ENCODE results near the gene PROKR2. TPM values are rescaled to one million over a fixed set of nuclear protein-coding genes. Genes with fewer than 3 reads are reported as not detected.

Gene PROKR2
- total RNA-seq, 2 experiments from 2014 or later = not detected

DNA sequence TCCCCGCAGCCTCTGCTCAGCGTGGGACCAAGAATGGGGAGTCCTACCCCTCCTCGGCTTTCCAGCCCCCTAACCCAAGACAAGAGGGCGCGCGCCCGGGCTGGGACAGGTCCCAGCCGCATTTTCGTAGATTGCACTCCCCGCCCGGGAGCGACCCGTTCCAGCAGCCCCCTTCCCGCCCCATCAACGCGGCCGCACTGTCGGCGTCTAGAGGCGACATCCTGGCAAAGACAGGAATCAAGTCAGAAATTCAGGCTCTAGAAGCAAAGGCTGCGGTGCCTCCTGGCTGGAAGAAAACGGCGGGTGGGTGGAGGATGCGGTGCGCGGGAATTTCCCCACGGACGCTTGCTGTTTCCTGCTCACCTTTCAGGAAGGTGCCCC is 957 bp downstream of the PROKR2 start:
- H3K27ac Mint-ChIP-seq = no peak overlapping the region
- H3K4me1 Mint-ChIP-seq = peaks cover 4% of the 10 kb centered on the region
- no peak for DNase-seq
- no peaks in the 10 kb centered on the region for H3K36me3 Mint-ChIP-seq
- H3K27me3 Mint-ChIP-seq = peaks cover 72% of the 10 kb centered on the region
- no peaks in the 10 kb centered on the region for H3K9me3 Mint-ChIP-seq
- no peak overlapping the region for H3K4me3 Mint-ChIP-seq

DNA sequence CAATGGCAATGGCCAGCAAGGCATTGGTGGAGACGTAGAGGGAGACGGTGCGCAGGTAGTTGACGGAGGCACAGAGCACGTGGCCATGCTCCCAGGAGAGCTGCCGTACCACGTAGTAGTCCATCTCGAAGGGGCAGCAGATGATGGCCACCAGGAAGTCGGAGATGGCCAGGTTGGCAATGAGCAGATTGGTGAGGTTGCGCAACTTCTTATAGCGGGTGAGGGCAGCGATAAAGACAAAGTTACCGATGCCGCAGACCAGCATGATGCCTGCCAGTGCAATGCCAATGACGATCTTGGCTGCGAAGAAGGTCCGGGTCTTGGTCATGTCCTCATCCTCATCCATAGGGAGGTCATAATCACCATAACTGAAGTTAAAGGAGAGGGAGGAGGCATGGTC is 2.8 kb downstream of the PROKR2 start:
- H3K36me3 Mint-ChIP-seq = no peaks in the 10 kb centered on the region
- peaks cover 70% of the 10 kb centered on the region for H3K27me3 Mint-ChIP-seq
- peaks cover 12% of the 10 kb centered on the region for H3K9me3 Mint-ChIP-seq
- no peak overlapping the region for H3K27ac Mint-ChIP-seq
- H3K4me3 Mint-ChIP-seq = no peak overlapping the region
- DNase-seq = no peak
- H3K4me1 Mint-ChIP-seq = peaks cover 4% of the 10 kb centered on the region

DNA sequence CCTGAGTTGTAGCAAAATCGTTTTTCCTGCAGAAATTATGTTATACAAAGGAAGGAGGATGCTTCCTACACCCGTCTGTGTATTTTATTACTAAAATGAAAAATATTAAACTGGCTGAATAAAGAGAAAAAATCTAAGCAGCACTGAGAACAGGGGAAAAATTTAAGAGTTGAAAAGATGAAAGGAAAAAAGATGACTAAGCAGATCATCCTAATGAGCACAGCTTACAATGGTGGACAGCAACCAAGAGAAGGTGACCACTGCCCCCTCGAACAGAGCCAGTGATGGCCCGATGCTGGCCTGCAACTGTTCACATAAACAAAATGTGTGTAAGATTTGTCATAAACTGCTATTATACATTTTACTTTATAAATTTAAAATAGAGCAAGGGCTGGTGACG is 4.2 kb downstream of the PROKR2 start:
- no peak overlapping the region for H3K27ac Mint-ChIP-seq
- peaks cover 4% of the 10 kb centered on the region for H3K4me1 Mint-ChIP-seq
- no peak for DNase-seq
- H3K36me3 Mint-ChIP-seq = no peaks in the 10 kb centered on the region
- H3K27me3 Mint-ChIP-seq = peaks cover 56% of the 10 kb centered on the region
- no peak overlapping the region for H3K4me3 Mint-ChIP-seq
- H3K9me3 Mint-ChIP-seq = peaks cover 21% of the 10 kb centered on the region

DNA sequence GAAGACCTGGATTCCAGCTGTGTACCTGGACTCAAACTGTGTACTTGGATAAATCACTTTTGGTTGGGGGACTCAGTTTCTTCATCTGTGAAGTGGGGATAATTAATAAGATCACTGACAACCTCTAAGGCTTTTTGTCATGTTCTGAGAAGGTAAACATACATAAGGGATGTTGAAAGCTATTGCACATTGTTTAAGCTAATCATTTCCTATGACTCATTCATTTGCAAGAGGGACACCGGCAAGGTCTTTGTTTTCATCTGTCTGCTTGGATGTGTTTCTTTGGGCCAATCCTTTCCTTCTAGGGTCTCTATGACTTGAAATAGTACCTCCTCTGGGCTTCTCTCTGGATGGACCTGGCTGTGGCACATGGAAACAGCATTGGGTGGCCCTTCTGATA is 6.8 kb downstream of the PROKR2 start:
- Mint-ChIP-seq H3K36me3 (no peaks in the 10 kb centered on the region), H3K4me3 (no peak overlapping the region), H3K27ac (no peak overlapping the region), H3K4me1 (no peaks in the 10 kb centered on the region), H3K9me3 (peaks cover 29% of the 10 kb centered on the region), H3K27me3 (peaks cover 34% of the 10 kb centered on the region)
- no peak for DNase-seq

DNA sequence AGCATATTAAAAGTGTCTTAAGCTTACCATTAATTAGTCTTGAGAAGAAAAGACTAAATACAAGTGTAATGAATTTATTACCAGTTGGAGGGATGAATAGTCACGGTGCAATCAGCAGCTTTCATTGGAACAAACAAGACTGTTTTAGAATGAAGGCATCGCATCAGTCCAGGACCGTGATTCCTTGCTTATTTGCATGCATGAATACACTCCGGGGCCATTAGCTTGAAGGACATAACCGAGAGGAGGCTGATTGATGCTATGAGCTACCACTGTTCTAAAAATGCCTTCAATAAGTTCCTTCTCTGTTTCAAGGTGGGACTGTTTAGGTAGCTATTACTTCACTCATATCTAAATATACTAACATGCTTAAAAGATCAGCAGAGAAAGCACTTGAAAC is 17.9 kb downstream of the PROKR2 start:
- DNase-seq = no peak
- Mint-ChIP-seq H3K27me3 (peaks cover 46% of the 10 kb centered on the region), H3K4me3 (no peak overlapping the region), H3K9me3 (no peaks in the 10 kb centered on the region), H3K36me3 (no peaks in the 10 kb centered on the region), H3K4me1 (peaks cover 10% of the 10 kb centered on the region), H3K27ac (no peak overlapping the region)

- Mint-ChIP-seq H3K27ac (no peak overlapping the region), H3K4me1 (peaks cover 10% of the 10 kb centered on the region), H3K9me3 (no peaks in the 10 kb centered on the region), H3K27me3 (peaks cover 42% of the 10 kb centered on the region), H3K36me3 (no peaks in the 10 kb centered on the region), H3K4me3 (no peak overlapping the region)
- no peak for DNase-seq
Measured at GRCh38 chr20:5297280-5298004, 19.3 kb downstream of the PROKR2 start.

GRCh38 chr20:5290596-5290995 is 26.2 kb downstream of the PROKR2 start:
- Mint-ChIP-seq H3K36me3 (no peaks in the 10 kb centered on the region), H3K27ac (no peak overlapping the region), H3K4me3 (no peak overlapping the region), H3K4me1 (no peaks in the 10 kb centered on the region), H3K27me3 (peaks cover 29% of the 10 kb centered on the region), H3K9me3 (peaks cover 6% of the 10 kb centered on the region)
- DNase-seq = no peak

DNA sequence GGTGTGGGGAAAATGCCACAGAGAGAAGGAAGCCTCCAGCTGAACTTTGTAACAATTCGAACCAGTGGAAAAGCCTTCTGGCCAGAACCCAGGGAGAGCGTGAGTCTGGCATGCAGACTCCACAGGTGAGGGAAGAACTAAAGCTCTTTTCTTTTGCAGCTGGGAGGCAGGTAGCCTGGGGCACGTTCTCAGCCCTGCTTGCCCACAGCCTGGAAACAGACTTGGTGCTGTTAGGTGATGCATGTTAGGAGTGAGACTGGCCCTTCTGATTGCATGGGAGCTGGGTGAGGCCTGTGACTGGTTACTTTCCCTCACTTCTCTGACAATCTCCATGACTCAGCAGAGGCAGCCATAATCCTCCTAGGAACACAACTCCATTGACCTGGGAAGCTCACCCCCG is 34.2 kb downstream of the PROKR2 start:
- H3K27me3 Mint-ChIP-seq = peaks cover 28% of the 10 kb centered on the region
- peaks cover 6% of the 10 kb centered on the region for H3K9me3 Mint-ChIP-seq
- H3K36me3 Mint-ChIP-seq = no peaks in the 10 kb centered on the region
- no peak overlapping the region for H3K27ac Mint-ChIP-seq
- no peak for DNase-seq
- no peak overlapping the region for H3K4me3 Mint-ChIP-seq
- H3K4me1 Mint-ChIP-seq = no peaks in the 10 kb centered on the region

DNA sequence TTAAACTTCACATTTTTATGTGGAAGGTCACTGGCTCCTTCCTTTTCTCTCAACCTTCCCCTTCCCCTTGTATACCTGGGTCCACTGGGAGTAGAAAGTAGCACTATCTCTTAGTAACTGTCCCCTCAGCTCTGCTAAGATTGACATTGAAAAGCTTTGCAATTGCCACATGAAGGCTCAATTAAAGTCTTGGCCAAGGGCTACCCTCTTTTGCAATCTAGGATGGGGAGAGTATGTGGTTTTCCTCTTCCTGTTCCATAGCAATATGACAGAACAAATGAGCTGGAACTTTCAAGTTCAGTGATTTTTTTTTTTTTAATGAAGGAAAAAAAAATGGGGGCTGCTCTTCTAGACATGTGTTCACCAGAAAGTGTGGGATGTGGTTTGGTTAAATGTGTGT is 37.1 kb downstream of the PROKR2 start:
- Mint-ChIP-seq H3K4me3 (no peak overlapping the region), H3K27ac (no peak overlapping the region), H3K27me3 (peaks cover 33% of the 10 kb centered on the region), H3K4me1 (no peaks in the 10 kb centered on the region), H3K9me3 (no peaks in the 10 kb centered on the region), H3K36me3 (no peaks in the 10 kb centered on the region)
- no peak for DNase-seq

DNA sequence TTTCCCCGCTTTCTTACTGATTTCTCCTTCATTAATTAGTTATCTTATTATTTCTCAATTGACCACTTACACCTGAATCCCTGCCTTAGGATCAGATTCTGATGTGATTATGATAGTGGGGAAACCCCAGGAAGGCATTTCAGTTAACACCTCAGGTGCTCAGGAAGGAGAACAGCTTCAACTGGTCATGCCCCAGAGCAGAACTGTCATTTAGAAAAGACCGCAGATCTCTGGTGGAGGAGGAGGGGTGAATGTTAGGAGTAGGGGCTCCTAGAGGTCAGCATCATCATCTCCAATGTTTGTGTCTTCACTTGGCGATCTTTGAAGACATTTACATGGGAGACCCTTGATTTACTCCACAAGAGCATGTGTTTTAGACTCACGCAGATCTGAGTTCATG is 44.5 kb downstream of the PROKR2 start:
- DNase-seq = no peak
- Mint-ChIP-seq H3K4me3 (no peak overlapping the region), H3K4me1 (no peaks in the 10 kb centered on the region), H3K27ac (no peak overlapping the region), H3K36me3 (no peaks in the 10 kb centered on the region), H3K9me3 (no peaks in the 10 kb centered on the region), H3K27me3 (peaks cover 36% of the 10 kb centered on the region)

DNA sequence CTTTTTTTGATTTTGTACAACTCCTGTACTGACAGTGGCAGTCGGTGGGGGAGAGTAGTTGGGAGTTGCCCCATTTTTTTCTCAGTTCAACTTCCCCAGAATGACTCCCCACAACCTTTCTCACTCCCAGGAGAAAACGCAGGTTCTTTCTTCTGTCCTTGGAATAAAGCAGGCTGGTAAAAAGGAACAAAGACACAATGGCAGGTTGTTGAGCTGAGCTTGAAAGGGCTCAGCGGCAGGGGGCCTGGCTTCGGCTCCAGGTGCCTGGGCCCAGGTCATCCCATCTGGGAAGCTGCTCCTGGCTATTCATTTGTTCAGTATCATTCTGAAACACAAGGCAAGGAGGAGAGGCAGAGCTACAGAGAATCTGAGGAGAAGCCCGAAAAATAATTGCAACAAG is 46.2 kb downstream of the PROKR2 start:
- no peaks in the 10 kb centered on the region for H3K9me3 Mint-ChIP-seq
- H3K4me3 Mint-ChIP-seq = no peak overlapping the region
- H3K27ac Mint-ChIP-seq = no peak overlapping the region
- H3K36me3 Mint-ChIP-seq = no peaks in the 10 kb centered on the region
- peaks cover 32% of the 10 kb centered on the region for H3K27me3 Mint-ChIP-seq
- no peak for DNase-seq
- H3K4me1 Mint-ChIP-seq = no peaks in the 10 kb centered on the region

DNA sequence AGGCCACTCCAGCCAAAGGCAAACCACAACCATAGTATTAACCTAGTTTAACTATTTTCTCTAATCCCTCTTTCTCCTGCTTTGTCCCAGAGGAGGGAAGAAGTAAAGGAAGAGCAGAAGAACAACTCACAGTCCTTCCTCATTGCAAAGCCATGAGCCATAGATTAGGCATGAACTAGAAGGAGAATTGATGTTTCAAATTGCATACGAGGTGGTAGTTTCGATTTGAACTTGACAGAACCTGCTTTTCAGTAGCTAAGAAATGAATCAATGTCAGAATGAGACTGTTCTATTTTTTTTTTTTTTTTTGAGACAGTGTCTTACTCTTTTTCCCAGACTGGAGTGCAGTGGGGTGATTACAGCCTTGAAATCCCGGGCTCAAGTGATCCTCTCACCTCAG is 48.3 kb downstream of the PROKR2 start:
- Mint-ChIP-seq H3K4me1 (no peaks in the 10 kb centered on the region), H3K9me3 (no peaks in the 10 kb centered on the region), H3K27me3 (peaks cover 31% of the 10 kb centered on the region), H3K36me3 (no peaks in the 10 kb centered on the region), H3K27ac (no peak overlapping the region), H3K4me3 (no peak overlapping the region)
- DNase-seq = no peak

- Mint-ChIP-seq H3K4me1 (peaks cover under 1% of the 10 kb centered on the region), H3K27me3 (peaks cover 39% of the 10 kb centered on the region), H3K27ac (no peak overlapping the region), H3K36me3 (no peaks in the 10 kb centered on the region), H3K9me3 (no peaks in the 10 kb centered on the region), H3K4me3 (no peak overlapping the region)
- no peak for DNase-seq
Measured at GRCh38 chr20:5267092-5267491, 49.7 kb downstream of the PROKR2 start.

Other genes starting within 250 kb of the PROKR2 start
- gene TMEM230, start 203.9 kb downstream of the PROKR2 start, total RNA-seq = 10 to 100 TPM; 79.4 to 79.7 TPM
- 100 to 1,000 TPM; 708 to 723 TPM for gene PCNA, start 197.0 kb downstream of the PROKR2 start, total RNA-seq
- 10 to 100 TPM; 37.5 to 41.9 TPM for gene CDS2, start 189.9 kb downstream of the PROKR2 start, total RNA-seq

Measured in activated naive CD8-positive, alpha-beta T cell treated with anti-CD3 and anti-CD28 coated beads for 36 hours (primary cell).